AG10803 (cell line): Measurements from ENCODE around the gene BATF.

Experiments
- DNase-seq: peaks from one replicate; pipeline ENCODE4 v3.0.0; 2010; ENCODE audit warnings: low read depth
- H3K4me3 ChIP-seq: 2 replicates; pipeline ENCODE4 v1.5.1; 2011; ENCODE audit warnings: mild to moderate bottlenecking, low read length, control low read depth
- CTCF ChIP-seq: conservative IDR thresholded peaks from 2 replicates; pipeline ENCODE4 v1.5.1; 2011; ENCODE audit warnings: mild to moderate bottlenecking, low read length, control low read depth, inconsistent platforms

The BATF gene

GRCh38 chr14:75566752-75567151, 44.5 kb downstream of the BATF start:
- H3K4me3 ChIP-seq: no peak overlapping the region
- DNase-seq: no peak
- TF ChIP-seq CTCF: no peak

- no peak overlapping the region for H3K4me3 ChIP-seq
- no peak for TF ChIP-seq CTCF
- DNase-seq: no peak
Measured at GRCh38 chr14:75568140-75568539, 45.9 kb downstream of the BATF start.

GRCh38 chr14:75568791-75569190, 46.5 kb downstream of the BATF start:
- DNase-seq: no peak
- TF ChIP-seq CTCF: no peak
- no peak overlapping the region for H3K4me3 ChIP-seq

GRCh38 chr14:75570797-75571196, 48.5 kb downstream of the BATF start:
- H3K4me3 ChIP-seq: no peak overlapping the region
- no peak for DNase-seq
- TF ChIP-seq CTCF: no peak

GRCh38 chr14:75572104-75572503, 49.8 kb downstream of the BATF start:
- H3K4me3 ChIP-seq: no peak overlapping the region
- no peak for DNase-seq
- no peak for TF ChIP-seq CTCF

- DNase-seq: no peak
- no peak for TF ChIP-seq CTCF
Measured at GRCh38 chr14:75577090-75577489, 54.8 kb downstream of the BATF start.

GRCh38 chr14:75577729-75578101, 55.4 kb downstream of the BATF start:
- TF ChIP-seq CTCF: peak; percentile 84
- peak; percentile 70 for DNase-seq
- peak overlapping the region; percentile 59 for H3K4me3 ChIP-seq

More at GRCh38 chr14:75577090-75577489, 54.8 kb downstream of the BATF start:
- no peak overlapping the region for H3K4me3 ChIP-seq
